ENCODE results near the gene ANOS1. TPM values are rescaled to one million over a fixed set of nuclear protein-coding genes. Genes with fewer than 3 reads are reported as not detected.

Gene ANOS1
- total RNA-seq, 1 experiment from 2014 or later, result 0.91 TPM

DNA sequence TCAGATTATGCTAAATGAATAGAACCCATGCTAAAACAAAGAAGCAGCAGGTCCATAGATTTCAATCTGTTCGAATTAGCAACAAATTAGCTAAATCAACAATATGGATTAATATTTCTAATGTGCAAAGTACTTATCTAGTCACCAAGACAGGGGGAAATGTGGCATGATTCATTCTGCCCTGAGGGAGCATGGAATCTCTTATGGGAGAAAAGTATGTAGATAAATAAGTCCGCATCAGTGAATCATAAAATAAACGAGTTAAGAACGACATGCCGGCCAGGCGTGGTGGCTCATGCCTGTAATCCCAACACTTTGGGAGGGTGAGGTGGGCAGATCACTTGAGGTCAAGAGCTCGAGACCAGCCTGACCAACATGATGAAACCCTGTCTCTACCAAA lies 102.1 kb downstream of the ANOS1 start:
- H3K4me3 ChIP-seq (ENCODE audit: low read depth, low read length), result no peak overlapping the region
- Mint-ChIP-seq H3K4me3 (ENCODE audit: unreplicated experiment) (no peak overlapping the region), H3K9me3 (ENCODE audit: unreplicated experiment) (no peaks in the 10 kb centered on the region), H3K4me1 (ENCODE audit: low read depth, unreplicated experiment) (no peaks in the 10 kb centered on the region), H3K36me3 (ENCODE audit: insufficient read depth, unreplicated experiment) (no peaks in the 10 kb centered on the region), H3K27me3 (ENCODE audit: insufficient read depth, unreplicated experiment) (peaks cover 9% of the 10 kb centered on the region), H3K27ac (ENCODE audit: unreplicated experiment) (no peak overlapping the region)
- H3K4me1 ChIP-seq, result no peaks in the 10 kb centered on the region
- no peak for DNase-seq
- no peaks in the 10 kb centered on the region for H3K9me3 ChIP-seq
- intact Hi-C loops (cut with micrococcal nuclease; ENCODE audit: unreplicated experiment), result no loop called here
- ChIA-PET CTCF (no interaction called here), POLR2A (no interaction called here)
- TF ChIP-seq CTCF (IDR thresholded peaks at IDR 0.05; ENCODE audit: insufficient read depth in 1 of 2, low read depth in 1 of 2, low read length in 1 of 2, severe bottlenecking in 1 of 2, unreplicated experiment in 1 of 2), result no peak
- no peaks in the 10 kb centered on the region for H3K27me3 ChIP-seq (replicated peaks; ENCODE audit: control insufficient read depth, insufficient read depth, low read length)
- no TSS peak for BruUV-seq (replicated peaks)
- H3K36me3 ChIP-seq (ENCODE audit: control insufficient read depth, insufficient read depth, low read length), result no peaks in the 10 kb centered on the region

GRCh38 chrX:8627796-8628195 lies 104.1 kb downstream of the ANOS1 start:
- no peak for DNase-seq
- TF ChIP-seq CTCF (IDR thresholded peaks at IDR 0.05; ENCODE audit: insufficient read depth in 1 of 2, low read depth in 1 of 2, low read length in 1 of 2, severe bottlenecking in 1 of 2, unreplicated experiment in 1 of 2), result no peak
- H3K9me3 Mint-ChIP-seq (ENCODE audit: unreplicated experiment), result no peaks in the 10 kb centered on the region
- ChIA-PET POLR2A (no interaction called here), CTCF (no interaction called here)
- intact Hi-C loops (cut with micrococcal nuclease; ENCODE audit: unreplicated experiment), result no loop called here
- no peaks in the 10 kb centered on the region for H3K4me1 Mint-ChIP-seq (ENCODE audit: low read depth, unreplicated experiment)
- H3K9me3 ChIP-seq, result no peaks in the 10 kb centered on the region
- H3K36me3 ChIP-seq (ENCODE audit: control insufficient read depth, insufficient read depth, low read length), result no peaks in the 10 kb centered on the region
- peaks cover 6% of the 10 kb centered on the region for H3K27me3 Mint-ChIP-seq (ENCODE audit: insufficient read depth, unreplicated experiment)
- no peak overlapping the region for H3K27ac Mint-ChIP-seq (ENCODE audit: unreplicated experiment)
- H3K4me1 ChIP-seq, result no peaks in the 10 kb centered on the region
- BruUV-seq (replicated peaks), result no TSS peak
- no peaks in the 10 kb centered on the region for H3K36me3 Mint-ChIP-seq (ENCODE audit: insufficient read depth, unreplicated experiment)
- H3K27me3 ChIP-seq (replicated peaks; ENCODE audit: control insufficient read depth, insufficient read depth, low read length), result no peaks in the 10 kb centered on the region
- H3K4me3 Mint-ChIP-seq (ENCODE audit: unreplicated experiment), result no peak overlapping the region
- no peak overlapping the region for H3K4me3 ChIP-seq (ENCODE audit: low read depth, low read length)

- no peaks in the 10 kb centered on the region for H3K4me1 Mint-ChIP-seq (ENCODE audit: low read depth, unreplicated experiment)
- no peak overlapping the region for H3K27ac Mint-ChIP-seq (ENCODE audit: unreplicated experiment)
- no peaks in the 10 kb centered on the region for H3K4me1 ChIP-seq
- H3K36me3 ChIP-seq (ENCODE audit: control insufficient read depth, insufficient read depth, low read length), result no peaks in the 10 kb centered on the region
- no peaks in the 10 kb centered on the region for H3K9me3 ChIP-seq
- no peak for DNase-seq
- H3K27me3 ChIP-seq (replicated peaks; ENCODE audit: control insufficient read depth, insufficient read depth, low read length), result no peaks in the 10 kb centered on the region
- ChIA-PET POLR2A (no interaction called here), CTCF (no interaction called here)
- no TSS peak for BruUV-seq (replicated peaks)
- TF ChIP-seq CTCF (IDR thresholded peaks at IDR 0.05; ENCODE audit: insufficient read depth in 1 of 2, low read depth in 1 of 2, low read length in 1 of 2, severe bottlenecking in 1 of 2, unreplicated experiment in 1 of 2), result no peak
- peaks cover 3% of the 10 kb centered on the region for H3K27me3 Mint-ChIP-seq (ENCODE audit: insufficient read depth, unreplicated experiment)
- no peak overlapping the region for H3K4me3 Mint-ChIP-seq (ENCODE audit: unreplicated experiment)
- no peaks in the 10 kb centered on the region for H3K9me3 Mint-ChIP-seq (ENCODE audit: unreplicated experiment)
- H3K36me3 Mint-ChIP-seq (ENCODE audit: insufficient read depth, unreplicated experiment), result no peaks in the 10 kb centered on the region
- intact Hi-C loops (cut with micrococcal nuclease; ENCODE audit: unreplicated experiment), result no loop called here
- H3K4me3 ChIP-seq (ENCODE audit: low read depth, low read length), result no peak overlapping the region
These were observed 124.6 kb downstream of the ANOS1 start for GRCh38 chrX:8607326-8607725.
